ENCODE measurements around the gene MTM1.

MTM1 gene

GRCh38 chrX:150594584-150594983 is 26.2 kb downstream of the MTM1 start:
- ATAC-seq = no peak
- TF ChIP-seq TOX (CRISPR knock-in tag; IDR thresholded peaks at IDR 0.05; ENCODE audit: borderline replicate concordance) = no peak

GRCh38 chrX:150599226-150599625 is 30.8 kb downstream of the MTM1 start:
- TF ChIP-seq TOX (CRISPR knock-in tag; IDR thresholded peaks at IDR 0.05; ENCODE audit: borderline replicate concordance) = no peak
- no peak for TF ChIP-seq RARB (CRISPR knock-in tag; IDR thresholded peaks at IDR 0.05)
- no peak for TF ChIP-seq ISL1 (CRISPR knock-in tag; IDR thresholded peaks at IDR 0.05)
- TF ChIP-seq, protein P1, sequence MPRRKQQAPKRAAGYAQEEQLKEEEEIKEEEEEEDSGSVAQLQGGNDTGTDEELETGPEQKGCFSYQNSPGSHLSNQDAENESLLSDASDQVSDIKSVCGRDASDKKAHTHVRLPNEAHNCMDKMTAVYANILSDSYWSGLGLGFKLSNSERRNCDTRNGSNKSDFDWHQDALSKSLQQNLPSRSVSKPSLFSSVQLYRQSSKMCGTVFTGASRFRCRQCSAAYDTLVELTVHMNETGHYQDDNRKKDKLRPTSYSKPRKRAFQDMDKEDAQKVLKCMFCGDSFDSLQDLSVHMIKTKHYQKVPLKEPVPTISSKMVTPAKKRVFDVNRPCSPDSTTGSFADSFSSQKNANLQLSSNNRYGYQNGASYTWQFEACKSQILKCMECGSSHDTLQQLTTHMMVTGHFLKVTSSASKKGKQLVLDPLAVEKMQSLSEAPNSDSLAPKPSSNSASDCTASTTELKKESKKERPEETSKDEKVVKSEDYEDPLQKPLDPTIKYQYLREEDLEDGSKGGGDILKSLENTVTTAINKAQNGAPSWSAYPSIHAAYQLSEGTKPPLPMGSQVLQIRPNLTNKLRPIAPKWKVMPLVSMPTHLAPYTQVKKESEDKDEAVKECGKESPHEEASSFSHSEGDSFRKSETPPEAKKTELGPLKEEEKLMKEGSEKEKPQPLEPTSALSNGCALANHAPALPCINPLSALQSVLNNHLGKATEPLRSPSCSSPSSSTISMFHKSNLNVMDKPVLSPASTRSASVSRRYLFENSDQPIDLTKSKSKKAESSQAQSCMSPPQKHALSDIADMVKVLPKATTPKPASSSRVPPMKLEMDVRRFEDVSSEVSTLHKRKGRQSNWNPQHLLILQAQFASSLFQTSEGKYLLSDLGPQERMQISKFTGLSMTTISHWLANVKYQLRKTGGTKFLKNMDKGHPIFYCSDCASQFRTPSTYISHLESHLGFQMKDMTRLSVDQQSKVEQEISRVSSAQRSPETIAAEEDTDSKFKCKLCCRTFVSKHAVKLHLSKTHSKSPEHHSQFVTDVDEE (CRISPR knock-in tag; IDR thresholded peaks at IDR 0.05) = no peak
- TF ChIP-seq CREB5 (CRISPR knock-in tag; IDR thresholded peaks at IDR 0.05; ENCODE audit: low read depth) = no peak
- TF ChIP-seq ZNF8 (CRISPR knock-in tag; IDR thresholded peaks at IDR 0.05) = no peak
- TF ChIP-seq CSRNP3 (CRISPR knock-in tag; IDR thresholded peaks at IDR 0.05) = no peak
- no peak for TF ChIP-seq CSDC2 (CRISPR knock-in tag; IDR thresholded peaks at IDR 0.05)
- no peak for ATAC-seq

DNA sequence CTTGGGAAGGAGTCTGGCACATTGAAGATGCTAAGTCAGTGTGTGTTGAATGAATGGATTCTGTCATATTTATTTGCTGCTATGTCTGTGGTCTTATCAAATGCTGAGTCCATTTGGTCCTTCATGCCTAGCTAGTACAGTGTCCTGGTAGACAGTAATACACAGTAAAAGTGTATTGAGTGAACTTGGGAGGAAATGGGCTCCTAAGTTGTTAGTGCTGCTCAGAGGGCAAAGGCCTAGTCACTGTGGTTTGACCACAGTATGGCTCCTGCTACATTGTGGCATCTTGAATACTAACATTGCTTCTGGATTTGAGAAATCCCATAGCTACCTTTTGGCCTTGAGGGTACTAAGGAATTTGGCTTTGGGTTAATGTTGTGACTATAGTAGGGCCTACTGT is 33.9 kb downstream of the MTM1 start:
- ATAC-seq = no peak
- no peak for TF ChIP-seq ESRRG (CRISPR knock-in tag; IDR thresholded peaks at IDR 0.05)
- TF ChIP-seq ISL1 (CRISPR knock-in tag; IDR thresholded peaks at IDR 0.05) = no peak
- TF ChIP-seq CSDC2 (CRISPR knock-in tag; IDR thresholded peaks at IDR 0.05) = no peak

- no peak for ATAC-seq
- TF ChIP-seq ZC3H10 (CRISPR knock-in tag; IDR thresholded peaks at IDR 0.05) (no peak), CREB5 (CRISPR knock-in tag; IDR thresholded peaks at IDR 0.05; ENCODE audit: low read depth) (no peak), RARB (CRISPR knock-in tag; IDR thresholded peaks at IDR 0.05) (no peak)
- TF ChIP-seq, protein P2, sequence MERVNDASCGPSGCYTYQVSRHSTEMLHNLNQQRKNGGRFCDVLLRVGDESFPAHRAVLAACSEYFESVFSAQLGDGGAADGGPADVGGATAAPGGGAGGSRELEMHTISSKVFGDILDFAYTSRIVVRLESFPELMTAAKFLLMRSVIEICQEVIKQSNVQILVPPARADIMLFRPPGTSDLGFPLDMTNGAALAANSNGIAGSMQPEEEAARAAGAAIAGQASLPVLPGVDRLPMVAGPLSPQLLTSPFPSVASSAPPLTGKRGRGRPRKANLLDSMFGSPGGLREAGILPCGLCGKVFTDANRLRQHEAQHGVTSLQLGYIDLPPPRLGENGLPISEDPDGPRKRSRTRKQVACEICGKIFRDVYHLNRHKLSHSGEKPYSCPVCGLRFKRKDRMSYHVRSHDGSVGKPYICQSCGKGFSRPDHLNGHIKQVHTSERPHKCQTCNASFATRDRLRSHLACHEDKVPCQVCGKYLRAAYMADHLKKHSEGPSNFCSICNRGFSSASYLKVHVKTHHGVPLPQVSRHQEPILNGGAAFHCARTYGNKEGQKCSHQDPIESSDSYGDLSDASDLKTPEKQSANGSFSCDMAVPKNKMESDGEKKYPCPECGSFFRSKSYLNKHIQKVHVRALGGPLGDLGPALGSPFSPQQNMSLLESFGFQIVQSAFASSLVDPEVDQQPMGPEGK (CRISPR knock-in tag; IDR thresholded peaks at IDR 0.05; ENCODE audit: borderline replicate concordance) = no peak
- TF ChIP-seq, protein P1 (CRISPR knock-in tag; IDR thresholded peaks at IDR 0.05) = no peak
These were observed 34.3 kb downstream of the MTM1 start for GRCh38 chrX:150602743-150603142.

DNA sequence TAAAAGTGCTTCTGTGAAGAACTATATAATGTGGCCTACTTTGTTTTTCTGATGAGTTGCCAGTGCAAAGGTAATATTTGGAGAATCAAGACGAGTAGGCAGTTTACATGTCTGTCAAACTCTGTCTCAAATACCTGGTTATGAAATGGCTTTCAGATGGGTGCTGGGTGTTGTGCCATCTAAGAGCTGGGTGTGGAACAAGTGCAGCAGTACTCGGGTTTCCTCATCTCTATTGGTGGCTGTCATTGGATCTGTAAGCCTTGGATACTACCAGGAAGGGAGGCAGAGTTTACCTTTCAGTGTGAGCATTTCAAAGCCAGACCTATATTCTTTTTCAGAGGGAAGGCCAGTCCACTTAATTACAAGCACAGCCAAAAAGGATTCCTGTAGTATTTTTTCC is 37.2 kb downstream of the MTM1 start:
- ATAC-seq = no peak
- TF ChIP-seq PPARA (CRISPR knock-in tag; IDR thresholded peaks at IDR 0.05; ENCODE audit: borderline replicate concordance) = no peak
- no peak for TF ChIP-seq ARNTL (CRISPR knock-in tag; IDR thresholded peaks at IDR 0.05; ENCODE audit: borderline replicate concordance, low read depth)
- TF ChIP-seq, protein P3, sequence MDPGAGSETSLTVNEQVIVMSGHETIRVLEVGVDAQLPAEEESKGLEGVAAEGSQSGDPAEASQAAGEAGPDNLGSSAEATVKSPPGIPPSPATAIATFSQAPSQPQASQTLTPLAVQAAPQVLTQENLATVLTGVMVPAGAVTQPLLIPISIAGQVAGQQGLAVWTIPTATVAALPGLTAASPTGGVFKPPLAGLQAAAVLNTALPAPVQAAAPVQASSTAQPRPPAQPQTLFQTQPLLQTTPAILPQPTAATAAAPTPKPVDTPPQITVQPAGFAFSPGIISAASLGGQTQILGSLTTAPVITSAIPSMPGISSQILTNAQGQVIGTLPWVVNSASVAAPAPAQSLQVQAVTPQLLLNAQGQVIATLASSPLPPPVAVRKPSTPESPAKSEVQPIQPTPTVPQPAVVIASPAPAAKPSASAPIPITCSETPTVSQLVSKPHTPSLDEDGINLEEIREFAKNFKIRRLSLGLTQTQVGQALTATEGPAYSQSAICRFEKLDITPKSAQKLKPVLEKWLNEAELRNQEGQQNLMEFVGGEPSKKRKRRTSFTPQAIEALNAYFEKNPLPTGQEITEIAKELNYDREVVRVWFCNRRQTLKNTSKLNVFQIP (CRISPR knock-in tag; IDR thresholded peaks at IDR 0.05; ENCODE audit: borderline replicate concordance, low read depth) = no peak
- no peak for TF ChIP-seq BACH2 (CRISPR knock-in tag; IDR thresholded peaks at IDR 0.05; ENCODE audit: borderline replicate concordance)
- no peak for TF ChIP-seq SNAI2 (CRISPR knock-in tag; IDR thresholded peaks at IDR 0.05)
- no peak for TF ChIP-seq CSDC2 (CRISPR knock-in tag; IDR thresholded peaks at IDR 0.05)
- no peak for TF ChIP-seq ZC3H10 (CRISPR knock-in tag; IDR thresholded peaks at IDR 0.05)
- TF ChIP-seq TOX (CRISPR knock-in tag; IDR thresholded peaks at IDR 0.05; ENCODE audit: borderline replicate concordance) = no peak
- TF ChIP-seq ZNF70 (CRISPR knock-in tag; IDR thresholded peaks at IDR 0.05) = no peak
